NCI-H2107 (cell line): ENCODE measurements around the gene RAET1L.
A peak's percentile ranks its signal among the peaks of the same experiment; 100 is the strongest.
"Not testable (repeated sequence)": the region's sequence is repeated elsewhere in the genome, so short reads cannot be mapped to it uniquely, and the experiment has no call there.

Experiments used
- DNase-seq: peaks from one replicate; lab custom pipeline; 2025; lab: John Stamatoyannopoulos, UW

Gene RAET1L, protein sequence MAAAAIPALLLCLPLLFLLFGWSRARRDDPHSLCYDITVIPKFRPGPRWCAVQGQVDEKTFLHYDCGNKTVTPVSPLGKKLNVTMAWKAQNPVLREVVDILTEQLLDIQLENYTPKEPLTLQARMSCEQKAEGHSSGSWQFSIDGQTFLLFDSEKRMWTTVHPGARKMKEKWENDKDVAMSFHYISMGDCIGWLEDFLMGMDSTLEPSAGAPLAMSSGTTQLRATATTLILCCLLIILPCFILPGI

DNA sequence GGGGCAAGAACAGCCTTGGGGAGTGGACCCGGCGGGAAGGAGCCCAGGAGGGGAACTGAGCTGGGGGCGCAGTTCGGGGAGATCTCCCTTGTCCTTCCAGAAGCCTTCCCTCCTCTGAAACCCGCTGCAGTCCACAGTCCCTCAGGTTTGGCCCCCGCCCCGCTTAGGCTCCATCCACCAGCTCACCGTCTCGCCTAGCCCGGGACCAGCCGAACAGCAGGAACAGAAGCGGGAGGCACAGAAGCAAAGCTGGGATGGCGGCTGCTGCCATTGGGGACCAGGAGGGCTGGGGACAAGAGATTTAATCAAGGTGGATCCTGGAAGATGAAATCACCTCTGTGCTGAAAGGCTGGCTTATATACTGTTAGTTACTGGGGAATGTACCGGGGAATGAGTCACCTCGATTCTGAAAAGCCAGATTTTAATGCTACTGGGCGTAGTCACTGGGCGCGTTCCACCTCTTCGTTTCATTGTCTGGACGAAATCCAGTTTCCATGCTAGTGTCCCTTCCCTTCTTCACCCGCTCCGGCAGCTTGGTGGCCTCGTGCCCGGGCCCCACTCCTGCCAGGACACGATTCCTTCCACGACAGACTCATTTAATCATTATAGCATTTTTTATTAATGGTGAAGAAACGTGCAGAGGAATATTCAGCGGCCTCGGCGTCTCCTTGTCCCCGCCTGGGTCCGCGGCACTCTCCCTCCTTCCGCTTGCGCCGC lies at the start of gene RAET1L:
Gene RAET1L (minus strand): TSS at position 332 of the 717 bp plus-strand sequence. CDS start 61 bp downstream, at position 271.
- no peak for DNase-seq

DNA sequence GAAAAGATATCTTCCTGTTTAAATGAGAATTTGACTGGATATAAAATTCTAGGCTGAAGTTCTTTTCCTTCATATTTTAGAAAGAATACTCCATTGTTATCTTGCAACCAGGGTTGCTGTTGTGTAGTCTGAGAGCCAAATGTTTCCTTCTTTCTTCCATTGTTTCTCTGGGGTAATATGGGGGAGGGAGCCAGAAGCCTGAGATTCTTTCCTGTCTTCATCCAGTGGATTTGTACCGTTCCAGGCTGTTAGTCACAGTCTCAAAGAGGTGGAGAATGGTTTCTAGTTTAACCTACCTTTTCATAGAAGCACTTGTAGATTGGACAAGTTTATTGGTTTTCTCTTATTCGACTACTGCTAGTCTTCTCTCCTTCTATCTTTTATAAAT lies 49.7 kb upstream of the RAET1L start:
- DNase-seq = no peak

DNA sequence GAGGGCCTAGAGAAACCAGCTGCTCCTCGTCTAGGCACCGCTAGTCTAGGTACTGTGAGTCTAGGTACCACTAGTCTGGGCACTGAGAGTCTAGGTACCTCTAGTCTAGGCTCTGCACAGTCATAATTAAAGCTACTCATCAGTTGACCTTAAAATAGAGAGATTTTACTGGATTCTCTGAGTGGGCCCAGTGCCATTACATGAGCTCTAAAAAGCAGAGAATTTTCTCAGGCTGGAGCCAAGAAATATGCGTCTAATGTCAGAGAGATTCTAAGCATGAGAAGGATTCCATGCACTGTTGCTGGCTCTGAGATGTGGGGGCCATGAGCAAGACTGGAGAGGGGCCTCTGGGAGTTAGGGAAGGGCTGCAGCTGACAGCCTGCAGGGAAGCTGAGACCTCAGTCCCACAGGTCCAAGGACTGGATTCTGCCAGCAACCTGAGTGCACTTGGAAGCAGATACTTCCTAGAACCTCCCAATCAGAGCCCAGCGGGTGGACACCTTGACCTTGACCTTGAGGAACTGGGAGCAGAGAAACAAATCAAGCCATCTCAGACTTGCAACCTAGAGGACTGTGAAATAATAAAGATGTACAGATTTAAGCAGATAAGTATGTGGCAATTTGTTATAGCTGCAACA lies 49.2 kb upstream of the RAET1L start:
- DNase-seq = not testable (repeated sequence)

DNA sequence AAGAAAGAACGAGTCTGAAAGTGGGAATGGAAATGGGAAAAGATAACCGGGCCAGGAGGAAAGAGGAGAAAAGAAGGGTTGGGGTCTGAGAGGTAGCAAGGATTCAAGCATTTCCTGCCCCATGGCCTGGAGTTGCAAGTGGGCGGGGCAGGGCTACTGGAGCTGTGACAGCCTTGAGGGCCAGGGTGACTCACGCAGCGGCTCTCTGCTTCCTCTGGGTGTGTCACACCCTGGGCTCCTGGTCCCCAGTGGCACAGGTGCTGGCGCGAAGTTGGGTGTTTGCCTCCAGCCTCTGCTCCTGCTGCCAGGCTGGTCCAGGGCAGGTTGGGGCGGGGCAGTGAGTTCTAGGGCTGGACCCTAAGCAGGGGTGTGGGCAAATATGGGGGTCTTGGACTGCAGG lies 46.9 kb upstream of the RAET1L start:
- DNase-seq = no peak

DNA sequence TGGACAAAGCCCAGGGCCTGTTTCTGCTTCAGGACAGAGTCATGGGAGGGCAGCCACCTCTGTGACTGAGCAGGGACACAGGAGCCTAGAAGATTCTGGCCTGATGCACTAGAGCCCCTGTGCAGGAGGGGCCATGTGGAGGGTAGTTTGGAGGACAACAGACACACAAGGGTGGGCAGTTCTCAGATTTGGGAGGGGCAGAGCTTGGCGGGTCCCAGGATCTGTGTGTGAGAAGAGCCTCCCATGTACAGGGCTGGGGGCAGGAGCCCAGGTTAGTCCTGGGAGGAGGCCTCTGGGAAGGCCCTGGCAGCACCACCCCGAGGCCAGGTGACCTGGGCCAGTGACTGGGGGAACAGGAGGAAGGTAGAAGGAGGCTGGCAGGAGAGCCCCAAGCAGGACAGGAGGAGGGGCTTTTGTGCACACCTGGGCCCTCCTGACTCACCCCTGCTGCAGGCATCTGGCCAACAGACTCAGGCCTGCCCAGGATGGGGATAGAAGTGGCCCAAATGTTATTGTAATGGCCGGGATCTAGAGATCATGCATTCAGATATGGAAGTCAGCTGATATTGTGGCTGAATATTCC lies 45.0 kb upstream of the RAET1L start:
- no peak for DNase-seq

DNA sequence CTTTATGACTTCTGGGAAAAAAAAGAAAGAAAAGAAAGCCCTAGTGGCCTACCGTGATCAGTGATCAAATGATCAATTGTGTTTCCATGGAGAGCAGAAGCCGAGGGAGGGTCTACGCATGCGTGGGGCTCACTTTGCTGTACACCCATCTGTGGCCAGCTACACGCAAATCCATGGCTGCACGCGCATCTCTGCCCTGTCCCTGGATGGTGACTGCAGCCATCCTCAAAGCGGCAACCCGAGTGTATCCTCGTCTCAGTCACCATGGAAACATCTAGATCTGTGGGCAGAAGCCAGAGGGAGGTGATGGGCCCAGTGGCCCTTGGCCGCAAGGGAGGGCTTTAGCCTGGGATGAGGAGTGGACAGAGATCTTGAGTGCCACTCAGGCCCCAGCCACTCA lies 44.4 kb upstream of the RAET1L start:
- no peak for DNase-seq

DNA sequence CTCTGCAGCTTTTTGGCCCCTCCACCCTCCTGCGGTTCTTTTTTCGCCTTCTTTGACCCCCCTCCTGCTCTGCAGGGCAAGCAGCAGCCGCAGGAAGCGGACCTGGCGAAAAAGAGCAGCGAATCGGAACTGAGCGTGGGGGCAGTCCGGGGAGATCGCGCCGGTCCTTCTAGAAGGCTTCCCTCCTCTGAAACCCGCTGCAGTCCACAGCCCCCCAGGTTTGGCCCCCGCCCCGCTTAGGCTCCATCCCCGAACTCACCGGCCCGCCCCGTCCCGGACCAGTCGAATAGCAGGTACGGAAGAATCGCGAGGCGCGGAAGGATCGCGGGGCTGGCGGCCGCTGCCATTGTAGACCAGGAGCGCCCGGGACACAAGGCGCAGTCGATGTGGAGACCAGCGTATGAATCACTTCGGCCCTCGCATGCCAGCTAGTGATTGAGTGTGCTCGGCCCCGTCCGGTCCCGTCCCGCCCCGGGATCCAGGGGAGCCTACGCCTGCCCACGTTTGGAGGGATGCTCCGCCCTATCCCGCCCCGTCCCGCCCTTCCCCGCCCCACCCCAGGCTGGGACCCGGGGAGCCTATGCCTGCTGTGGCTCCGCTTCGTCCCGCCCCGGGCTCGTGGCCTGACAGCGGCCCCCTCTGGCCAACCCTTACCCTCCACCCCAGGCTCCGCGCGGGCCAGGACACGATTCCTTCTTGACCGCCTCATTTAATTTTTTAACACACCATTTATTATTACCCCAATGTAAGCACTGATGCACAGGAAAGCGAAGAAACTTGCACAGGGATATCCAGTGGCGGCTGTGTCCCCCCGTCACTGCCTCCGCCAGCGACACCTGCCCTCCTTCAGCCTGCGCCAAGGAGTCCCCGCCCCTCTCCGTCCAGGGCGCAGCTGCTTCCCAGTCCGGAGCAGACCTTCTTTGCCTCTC lies 43.7 kb upstream of the RAET1L start, which contains the start of gene ULBP3:
Gene ULBP3 (minus strand): TSS at position 402 of the 929 bp plus-strand sequence. CDS start 55 bp downstream, at position 347.
- DNase-seq = peak; percentile 51

DNA sequence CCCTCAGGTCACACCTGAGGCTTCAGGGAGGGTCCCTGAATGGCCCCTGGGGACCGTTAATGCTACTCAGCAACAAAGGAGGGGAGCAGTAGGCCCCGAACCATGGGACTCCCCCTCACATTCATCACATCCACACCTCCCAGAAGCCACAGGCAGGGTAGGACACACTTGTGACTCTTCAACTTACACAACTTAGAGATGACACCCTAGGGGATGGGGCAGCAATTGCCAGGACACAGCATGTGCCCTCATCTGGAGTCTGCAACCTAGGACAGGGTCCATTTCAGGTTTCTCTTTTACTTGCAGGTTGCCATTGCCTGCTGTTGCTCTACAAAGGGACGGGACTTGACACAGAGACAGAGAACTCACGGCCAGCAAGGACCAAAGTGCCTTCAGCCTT lies 42.8 kb upstream of the RAET1L start:
- no peak for DNase-seq

DNA sequence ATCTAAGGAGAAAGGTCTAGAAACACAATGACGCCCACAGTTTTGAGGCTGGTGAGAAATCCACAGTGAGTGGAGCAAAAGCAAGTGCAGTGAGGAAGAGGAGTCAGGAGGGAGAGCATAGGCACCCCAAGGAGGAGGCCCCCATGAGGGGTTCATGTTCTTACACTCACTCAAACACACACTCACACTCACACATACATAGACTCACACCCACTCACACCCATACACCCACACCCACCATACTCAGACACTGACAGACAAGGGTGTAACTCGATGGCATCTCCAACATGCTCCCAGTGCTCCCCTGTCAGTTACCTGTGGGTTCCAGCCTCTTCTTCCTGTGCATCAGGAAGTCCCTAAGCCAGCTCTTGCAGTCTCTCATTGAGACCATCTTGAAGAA lies 39.8 kb upstream of the RAET1L start:
- no peak for DNase-seq

DNA sequence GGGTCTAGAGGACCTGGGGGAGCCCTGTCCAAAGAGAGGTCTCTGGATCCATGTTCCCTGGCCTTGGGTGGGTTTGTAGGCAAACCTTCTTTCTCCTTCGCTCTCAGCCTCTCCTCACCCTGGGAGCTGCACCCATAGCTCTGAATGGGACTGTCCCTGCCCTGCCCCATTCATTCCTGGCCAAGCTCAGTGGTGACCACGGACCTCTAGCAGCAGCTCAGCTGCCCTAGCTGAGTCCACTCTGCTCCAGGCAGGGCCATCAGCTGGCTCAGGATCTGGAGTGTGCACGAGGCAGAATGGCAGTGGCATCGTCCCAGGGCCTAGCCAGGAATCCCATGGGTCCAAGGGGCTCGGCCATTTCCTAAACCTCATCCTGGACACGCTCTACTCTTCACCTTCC lies 38.3 kb upstream of the RAET1L start:
- DNase-seq = no peak

DNA sequence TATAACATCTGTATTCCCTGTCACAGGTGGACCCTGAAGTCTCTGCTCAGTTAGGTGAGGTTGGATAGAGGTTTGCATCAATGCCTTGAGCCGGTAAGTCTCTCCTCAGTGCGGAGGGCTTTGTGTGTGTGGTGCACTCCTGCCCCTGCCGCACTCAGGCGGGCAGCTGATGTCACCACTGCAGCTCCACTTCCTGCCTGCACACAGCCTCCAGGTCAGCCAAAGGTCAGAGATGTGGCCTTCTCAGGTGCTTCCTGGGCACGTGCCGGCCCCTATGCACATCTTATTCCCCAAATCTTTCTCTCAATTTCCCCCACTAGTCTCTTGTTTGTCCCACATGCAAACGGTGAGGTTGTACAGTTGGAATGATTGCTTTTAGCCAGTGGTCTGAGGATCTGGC lies 34.6 kb upstream of the RAET1L start:
- DNase-seq = not testable (repeated sequence)

DNA sequence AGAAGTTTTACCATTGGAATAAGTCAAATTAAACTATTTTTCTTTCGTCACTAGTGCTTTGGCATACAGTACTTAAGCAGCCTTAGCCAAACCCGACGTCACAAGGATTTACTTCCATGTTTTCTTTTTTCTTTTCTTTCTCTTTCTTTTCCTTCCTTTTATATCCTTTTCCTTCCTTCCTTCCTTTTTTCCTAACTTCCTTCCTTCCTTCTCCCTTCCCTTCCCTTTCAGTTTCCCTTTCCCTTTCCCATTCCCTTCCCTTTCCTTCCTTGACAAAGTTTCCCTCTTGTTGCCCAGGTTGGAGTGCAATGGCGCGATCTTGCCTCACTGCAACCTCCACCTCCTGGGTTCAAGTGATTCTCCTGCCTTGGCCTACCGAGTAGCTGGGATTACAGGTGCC lies 33.7 kb upstream of the RAET1L start:
- DNase-seq = no peak

DNA sequence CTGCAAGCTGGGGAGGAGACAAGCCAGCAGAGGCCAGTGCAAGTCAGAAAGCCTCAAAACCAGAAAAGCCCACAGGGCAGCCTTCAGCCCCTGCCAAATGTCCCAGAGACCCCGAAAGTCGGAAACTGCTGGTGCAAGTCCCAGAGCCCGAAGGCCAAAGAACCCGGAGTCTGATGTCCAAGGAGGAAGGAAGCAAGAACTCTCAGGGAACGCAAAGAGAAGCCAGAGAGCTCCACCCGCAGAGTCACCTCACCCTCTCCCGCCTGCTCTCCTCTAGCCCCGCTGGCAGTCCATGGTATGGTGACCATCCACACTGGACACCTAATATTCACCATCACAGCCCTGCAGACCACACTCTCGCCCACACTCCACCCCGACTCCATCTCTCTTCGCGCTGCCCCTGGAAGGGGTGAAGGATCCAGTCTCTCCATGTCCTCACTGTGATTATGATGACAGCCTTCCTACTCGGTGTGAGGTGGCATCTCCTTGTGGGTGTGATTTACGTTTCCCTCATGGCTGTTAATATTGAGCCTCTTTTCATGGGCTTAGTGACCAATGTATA lies 33.0 kb upstream of the RAET1L start:
- DNase-seq = no peak

DNA sequence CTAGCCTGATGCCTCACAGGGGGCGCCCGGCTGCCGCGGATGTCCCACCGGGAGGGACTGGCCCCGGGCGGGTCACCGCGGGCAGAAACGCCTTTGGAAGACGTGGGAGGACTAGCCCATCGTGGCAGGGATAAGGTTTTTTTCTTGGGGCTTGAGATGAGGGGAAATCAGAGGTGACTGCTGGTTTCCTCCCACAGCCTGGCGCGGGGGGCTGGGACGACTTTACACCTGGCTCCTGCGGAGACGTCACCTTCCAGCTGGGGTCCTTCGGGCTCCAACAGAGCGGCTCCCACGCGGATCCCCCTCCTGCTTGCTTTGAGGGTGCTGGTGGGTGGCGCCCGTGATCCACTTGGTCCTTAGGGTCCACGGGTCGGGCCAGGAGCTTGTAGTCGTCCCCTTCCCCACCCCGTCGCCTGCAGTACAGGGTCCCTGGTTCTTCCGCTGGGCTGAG lies 32.2 kb upstream of the RAET1L start:
- DNase-seq = no peak

DNA sequence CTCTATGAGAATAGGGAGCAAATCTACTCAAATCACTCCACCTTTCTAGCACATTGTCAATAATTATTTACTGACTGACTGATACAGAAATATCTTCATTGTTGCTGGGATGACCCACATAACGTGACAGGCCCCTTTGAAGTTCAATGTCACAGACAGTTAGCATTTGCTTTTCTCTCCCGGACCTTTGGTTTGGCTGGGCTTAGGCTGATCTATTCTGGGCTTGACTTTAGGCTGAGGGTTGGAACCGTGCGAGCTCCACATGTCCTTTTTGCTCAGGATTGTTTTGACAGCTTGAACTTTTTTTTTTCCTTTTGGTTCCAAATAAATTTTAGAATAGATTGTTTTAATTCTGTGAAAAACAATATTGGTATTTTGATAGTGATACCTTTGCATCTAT lies 31.6 kb upstream of the RAET1L start:
- DNase-seq = no peak

DNA sequence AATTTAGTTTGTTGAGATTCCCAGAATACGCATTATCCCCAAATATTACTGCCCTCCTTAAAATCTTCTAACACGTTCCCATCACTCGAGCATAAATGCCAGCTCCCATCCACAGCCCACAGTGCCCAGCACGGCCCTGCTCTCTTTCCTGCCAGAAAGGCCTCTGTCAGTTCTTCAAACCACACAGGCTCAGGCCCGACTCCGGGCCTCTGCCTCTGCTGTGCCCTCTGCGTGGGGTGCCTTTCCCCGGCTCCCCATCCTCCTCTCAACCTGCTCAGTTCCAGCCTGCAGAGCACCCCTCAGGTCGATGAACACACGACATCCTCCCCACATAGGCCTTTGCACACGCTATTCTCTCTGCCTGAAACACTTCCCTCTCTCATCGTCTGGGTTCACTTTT lies 30.8 kb upstream of the RAET1L start:
- no peak for DNase-seq

DNA sequence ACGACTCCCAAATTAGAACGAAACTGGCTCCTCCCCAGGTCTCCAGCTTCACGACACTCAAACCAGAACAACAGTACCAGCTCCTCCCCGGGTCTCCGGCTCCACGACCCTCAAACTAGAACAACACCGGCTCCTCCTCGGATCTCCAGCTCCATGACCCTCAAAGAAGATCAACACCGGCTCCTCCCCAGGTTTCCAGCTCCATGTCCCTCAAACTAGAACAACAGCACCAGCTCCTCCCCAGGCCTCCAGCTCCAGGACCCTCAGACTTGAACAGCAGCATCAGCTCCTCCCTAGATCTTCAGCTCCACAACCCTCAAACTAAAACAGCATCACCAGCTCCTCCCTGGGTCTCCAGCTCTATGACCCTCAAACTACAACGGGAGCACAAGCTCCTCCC lies 29.8 kb upstream of the RAET1L start:
- DNase-seq = no peak

DNA sequence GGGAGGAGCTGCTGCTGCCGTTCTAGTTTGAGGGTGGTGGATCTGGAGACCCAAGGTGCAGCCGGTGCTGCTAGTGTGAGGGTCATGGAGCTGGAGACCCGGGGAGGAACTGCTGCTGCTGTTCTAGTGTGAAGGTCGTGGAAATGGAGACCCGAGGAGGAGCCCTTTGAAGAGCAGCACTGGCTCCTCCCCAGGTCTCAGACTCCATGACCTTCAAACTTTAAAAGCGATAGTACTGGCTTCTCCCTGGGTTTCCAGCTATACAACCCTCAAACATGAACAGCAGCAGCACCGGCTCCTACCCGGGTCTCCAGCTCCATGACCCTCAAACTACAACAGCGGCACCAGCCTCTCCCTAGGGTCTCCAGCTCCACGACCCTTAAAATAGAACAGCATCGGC lies 28.1 kb upstream of the RAET1L start:
- no peak for DNase-seq

DNA sequence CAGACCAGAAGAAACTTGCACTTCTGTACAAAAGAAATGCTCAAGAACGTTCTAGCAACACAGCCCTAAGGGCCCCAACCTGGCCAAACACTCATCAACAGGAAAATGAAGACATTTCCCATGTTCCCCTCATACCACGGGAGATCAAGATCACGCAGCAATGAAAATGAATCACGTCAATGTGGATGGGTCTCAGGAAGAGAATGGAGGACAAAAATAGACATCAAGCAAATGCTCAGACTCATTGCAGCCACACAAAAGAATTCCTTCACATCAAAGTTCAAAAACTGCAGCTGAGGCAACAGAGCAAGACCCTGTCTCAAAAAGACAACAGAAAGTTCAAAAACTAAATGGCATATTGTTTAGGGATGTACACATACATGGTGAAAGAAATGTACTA lies 25.5 kb upstream of the RAET1L start:
- no peak for DNase-seq

DNA sequence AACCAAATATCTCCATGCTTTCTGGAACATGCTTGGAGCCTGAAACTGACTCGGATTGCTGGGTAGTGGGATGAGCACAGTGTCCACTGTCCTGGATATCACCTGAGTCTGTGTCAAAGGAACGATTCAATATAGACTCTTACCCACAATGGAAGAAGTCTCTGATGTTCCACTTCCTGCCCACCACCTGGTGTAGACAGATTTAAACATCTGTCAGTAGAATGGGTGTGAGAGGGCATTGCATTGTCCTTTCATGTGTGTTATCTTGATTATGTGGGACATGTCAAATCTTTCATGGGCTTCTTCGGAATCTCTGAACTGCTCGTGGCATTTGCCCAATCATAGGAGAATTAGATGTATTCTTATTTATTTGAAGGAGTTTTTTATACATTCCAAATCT lies 22.8 kb upstream of the RAET1L start:
- DNase-seq = no peak

DNA sequence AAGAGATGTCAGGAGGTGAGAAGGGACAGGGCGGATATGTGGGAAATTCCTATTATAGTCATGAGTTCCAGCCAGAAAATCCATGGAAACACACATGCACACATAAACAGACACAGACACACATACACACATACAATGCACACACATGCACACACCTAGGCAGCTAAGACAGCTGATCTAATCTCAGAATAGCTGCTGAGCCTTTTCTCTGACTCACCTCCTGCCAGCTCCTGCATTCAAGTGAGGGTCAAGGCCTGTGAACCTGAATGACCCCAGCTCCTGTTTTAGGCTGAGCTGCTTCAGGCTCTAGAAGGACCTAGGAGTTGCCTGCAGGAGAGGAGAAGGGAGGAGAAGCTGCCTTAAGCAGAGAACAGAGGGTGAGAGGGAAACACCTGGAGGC lies 21.6 kb upstream of the RAET1L start:
- no peak for DNase-seq
